SK-N-SH (cell line): ENCODE data around the gene CELSR1.

Experiments
- EP300 ChIP-seq, 2 experiments: IDR thresholded peaks; 2 replicates each; pipeline versions ENCODE4 v1.4.0 to v1.6.1; 2012; ENCODE audit warnings: borderline replicate concordance in 1 of 2, low read depth in 1 of 2, low read length in 1 of 2
- EZH2phosphoT487 ChIP-seq: fragments of 200-600 bp; sonication (generic); IDR thresholded peaks from 2 replicates; pipeline ENCODE4 v1.6.1; 2017; ENCODE audit warnings: low read depth, mixed run types, mild to moderate bottlenecking, antibody characterized with exemption, moderate library complexity, borderline replicate concordance
- FOXJ3 ChIP-seq: sonication (generic); formaldehyde crosslinking; IDR thresholded peaks from 2 replicates; pipeline ENCODE4 v1.5.1; 2020; ENCODE audit warnings: mild to moderate bottlenecking, missing genetic modification reagents
- GABPA ChIP-seq: IDR thresholded peaks from 2 replicates; pipeline ENCODE4 v1.4.0; 2012; ENCODE audit warnings: low read depth, mild to moderate bottlenecking
- GATA2 ChIP-seq: sonication (generic); formaldehyde crosslinking; IDR thresholded peaks from 2 replicates; pipeline ENCODE4 v1.5.0; 2020; ENCODE audit warnings: mild to moderate bottlenecking, missing genetic modification reagents
- POLR2AphosphoS5 ChIP-seq: IDR thresholded peaks from 2 replicates; pipeline ENCODE4 v1.6.1; 2012; ENCODE audit warnings: low read depth, low read length
- RFX5 ChIP-seq: IDR thresholded peaks from 2 replicates; pipeline ENCODE4 v1.6.1; 2012; ENCODE audit warnings: mild to moderate bottlenecking, improper control_type of control experiment, low read length
- YY1 ChIP-seq: IDR thresholded peaks from 2 replicates; pipeline ENCODE4 v1.4.0; 2012; ENCODE audit warnings: low read depth, mild to moderate bottlenecking
- TF ChIP-seq, protein P1 (sequence below): fragments of 200-600 bp; sonication (generic); IDR thresholded peaks from 2 replicates; pipeline ENCODE4 v1.6.1; 2017; ENCODE audit warnings: antibody characterized with exemption, mild to moderate bottlenecking, moderate library complexity
- TF ChIP-seq, protein P2 (sequence below): IDR thresholded peaks from 2 replicates; pipeline ENCODE4 v1.4.0; 2012; ENCODE audit warnings: low read depth, borderline replicate concordance
- TF ChIP-seq, protein P3 (sequence below): fragments of 150-350 bp; IDR thresholded peaks from 2 replicates; pipeline ENCODE4 v1.6.1; 2017; ENCODE audit warnings: antibody characterized with exemption, low read length, low read depth, borderline replicate concordance
- TF ChIP-seq, protein P4 (sequence below): IDR thresholded peaks from 2 replicates; pipeline ENCODE4 v1.6.1; 2012; ENCODE audit warnings: mild to moderate bottlenecking, low read depth, low read length, moderate library complexity
- TF ChIP-seq, protein P5 (sequence below): IDR thresholded peaks from 2 replicates; pipeline ENCODE4 v1.4.0; 2012; ENCODE audit warnings: low read depth, borderline replicate concordance

DNA sequence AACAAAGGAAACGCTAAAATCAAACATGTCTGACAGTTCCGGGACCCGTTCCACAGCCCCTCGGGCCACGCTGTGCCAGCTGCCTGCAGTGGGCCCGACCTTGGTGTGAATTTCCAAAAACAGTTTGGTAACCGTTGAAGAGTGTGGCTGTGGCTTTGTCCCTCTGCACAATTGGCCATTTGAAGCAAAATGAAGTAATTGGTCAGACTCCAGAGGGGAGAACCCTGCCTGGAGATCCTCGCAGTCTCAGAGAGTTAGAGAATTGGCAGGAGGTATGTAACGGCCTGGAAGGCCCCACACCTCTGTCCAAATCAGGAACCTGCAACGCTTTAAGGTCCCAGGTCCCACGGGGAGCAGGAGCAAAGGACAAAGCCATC is 175.6 kb downstream of the CELSR1 start:
- TF ChIP-seq EP300 (IDR thresholded peaks at IDR 0.05; ENCODE audit: borderline replicate concordance in 1 of 2, low read depth in 1 of 2, low read length in 1 of 2) (no peak), POLR2AphosphoS5 (no peak), YY1 (no peak), RFX5 (no peak), EZH2phosphoT487 (no peak), FOXJ3 (CRISPR knock-in tag) (no peak), GABPA (no peak), GATA2 (CRISPR knock-in tag) (no peak)
- TF ChIP-seq, protein P1, sequence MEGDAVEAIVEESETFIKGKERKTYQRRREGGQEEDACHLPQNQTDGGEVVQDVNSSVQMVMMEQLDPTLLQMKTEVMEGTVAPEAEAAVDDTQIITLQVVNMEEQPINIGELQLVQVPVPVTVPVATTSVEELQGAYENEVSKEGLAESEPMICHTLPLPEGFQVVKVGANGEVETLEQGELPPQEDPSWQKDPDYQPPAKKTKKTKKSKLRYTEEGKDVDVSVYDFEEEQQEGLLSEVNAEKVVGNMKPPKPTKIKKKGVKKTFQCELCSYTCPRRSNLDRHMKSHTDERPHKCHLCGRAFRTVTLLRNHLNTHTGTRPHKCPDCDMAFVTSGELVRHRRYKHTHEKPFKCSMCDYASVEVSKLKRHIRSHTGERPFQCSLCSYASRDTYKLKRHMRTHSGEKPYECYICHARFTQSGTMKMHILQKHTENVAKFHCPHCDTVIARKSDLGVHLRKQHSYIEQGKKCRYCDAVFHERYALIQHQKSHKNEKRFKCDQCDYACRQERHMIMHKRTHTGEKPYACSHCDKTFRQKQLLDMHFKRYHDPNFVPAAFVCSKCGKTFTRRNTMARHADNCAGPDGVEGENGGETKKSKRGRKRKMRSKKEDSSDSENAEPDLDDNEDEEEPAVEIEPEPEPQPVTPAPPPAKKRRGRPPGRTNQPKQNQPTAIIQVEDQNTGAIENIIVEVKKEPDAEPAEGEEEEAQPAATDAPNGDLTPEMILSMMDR = no peak
- TF ChIP-seq, protein P2, sequence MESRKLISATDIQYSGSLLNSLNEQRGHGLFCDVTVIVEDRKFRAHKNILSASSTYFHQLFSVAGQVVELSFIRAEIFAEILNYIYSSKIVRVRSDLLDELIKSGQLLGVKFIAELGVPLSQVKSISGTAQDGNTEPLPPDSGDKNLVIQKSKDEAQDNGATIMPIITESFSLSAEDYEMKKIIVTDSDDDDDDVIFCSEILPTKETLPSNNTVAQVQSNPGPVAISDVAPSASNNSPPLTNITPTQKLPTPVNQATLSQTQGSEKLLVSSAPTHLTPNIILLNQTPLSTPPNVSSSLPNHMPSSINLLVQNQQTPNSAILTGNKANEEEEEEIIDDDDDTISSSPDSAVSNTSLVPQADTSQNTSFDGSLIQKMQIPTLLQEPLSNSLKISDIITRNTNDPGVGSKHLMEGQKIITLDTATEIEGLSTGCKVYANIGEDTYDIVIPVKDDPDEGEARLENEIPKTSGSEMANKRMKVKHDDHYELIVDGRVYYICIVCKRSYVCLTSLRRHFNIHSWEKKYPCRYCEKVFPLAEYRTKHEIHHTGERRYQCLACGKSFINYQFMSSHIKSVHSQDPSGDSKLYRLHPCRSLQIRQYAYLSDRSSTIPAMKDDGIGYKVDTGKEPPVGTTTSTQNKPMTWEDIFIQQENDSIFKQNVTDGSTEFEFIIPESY = no peak
- TF ChIP-seq, protein P3, sequence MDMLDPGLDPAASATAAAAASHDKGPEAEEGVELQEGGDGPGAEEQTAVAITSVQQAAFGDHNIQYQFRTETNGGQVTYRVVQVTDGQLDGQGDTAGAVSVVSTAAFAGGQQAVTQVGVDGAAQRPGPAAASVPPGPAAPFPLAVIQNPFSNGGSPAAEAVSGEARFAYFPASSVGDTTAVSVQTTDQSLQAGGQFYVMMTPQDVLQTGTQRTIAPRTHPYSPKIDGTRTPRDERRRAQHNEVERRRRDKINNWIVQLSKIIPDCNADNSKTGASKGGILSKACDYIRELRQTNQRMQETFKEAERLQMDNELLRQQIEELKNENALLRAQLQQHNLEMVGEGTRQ = no peak
- TF ChIP-seq, protein P4, sequence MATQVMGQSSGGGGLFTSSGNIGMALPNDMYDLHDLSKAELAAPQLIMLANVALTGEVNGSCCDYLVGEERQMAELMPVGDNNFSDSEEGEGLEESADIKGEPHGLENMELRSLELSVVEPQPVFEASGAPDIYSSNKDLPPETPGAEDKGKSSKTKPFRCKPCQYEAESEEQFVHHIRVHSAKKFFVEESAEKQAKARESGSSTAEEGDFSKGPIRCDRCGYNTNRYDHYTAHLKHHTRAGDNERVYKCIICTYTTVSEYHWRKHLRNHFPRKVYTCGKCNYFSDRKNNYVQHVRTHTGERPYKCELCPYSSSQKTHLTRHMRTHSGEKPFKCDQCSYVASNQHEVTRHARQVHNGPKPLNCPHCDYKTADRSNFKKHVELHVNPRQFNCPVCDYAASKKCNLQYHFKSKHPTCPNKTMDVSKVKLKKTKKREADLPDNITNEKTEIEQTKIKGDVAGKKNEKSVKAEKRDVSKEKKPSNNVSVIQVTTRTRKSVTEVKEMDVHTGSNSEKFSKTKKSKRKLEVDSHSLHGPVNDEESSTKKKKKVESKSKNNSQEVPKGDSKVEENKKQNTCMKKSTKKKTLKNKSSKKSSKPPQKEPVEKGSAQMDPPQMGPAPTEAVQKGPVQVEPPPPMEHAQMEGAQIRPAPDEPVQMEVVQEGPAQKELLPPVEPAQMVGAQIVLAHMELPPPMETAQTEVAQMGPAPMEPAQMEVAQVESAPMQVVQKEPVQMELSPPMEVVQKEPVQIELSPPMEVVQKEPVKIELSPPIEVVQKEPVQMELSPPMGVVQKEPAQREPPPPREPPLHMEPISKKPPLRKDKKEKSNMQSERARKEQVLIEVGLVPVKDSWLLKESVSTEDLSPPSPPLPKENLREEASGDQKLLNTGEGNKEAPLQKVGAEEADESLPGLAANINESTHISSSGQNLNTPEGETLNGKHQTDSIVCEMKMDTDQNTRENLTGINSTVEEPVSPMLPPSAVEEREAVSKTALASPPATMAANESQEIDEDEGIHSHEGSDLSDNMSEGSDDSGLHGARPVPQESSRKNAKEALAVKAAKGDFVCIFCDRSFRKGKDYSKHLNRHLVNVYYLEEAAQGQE = no peak
- TF ChIP-seq, protein P5, sequence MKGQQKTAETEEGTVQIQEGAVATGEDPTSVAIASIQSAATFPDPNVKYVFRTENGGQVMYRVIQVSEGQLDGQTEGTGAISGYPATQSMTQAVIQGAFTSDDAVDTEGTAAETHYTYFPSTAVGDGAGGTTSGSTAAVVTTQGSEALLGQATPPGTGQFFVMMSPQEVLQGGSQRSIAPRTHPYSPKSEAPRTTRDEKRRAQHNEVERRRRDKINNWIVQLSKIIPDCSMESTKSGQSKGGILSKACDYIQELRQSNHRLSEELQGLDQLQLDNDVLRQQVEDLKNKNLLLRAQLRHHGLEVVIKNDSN = no peak
